ENCODE results near the gene SPR. TPM values are rescaled to one million over a fixed set of nuclear protein-coding genes. Genes with fewer than 3 reads are reported as not detected.
A peak's percentile ranks its signal among the peaks of the same experiment; 100 is the strongest.
"Not testable (repeated sequence)": the region's sequence is repeated elsewhere in the genome, so short reads cannot be mapped to it uniquely, and the experiment has no call there.

The SPR gene
- total RNA-seq, 1 donor from 2014 or later = 64.5 TPM

GRCh38 chr2:72888438-72889202 lies 1.4 kb downstream of the SPR start:
- DNase-seq (ENCODE audit: low spot score) = no peak
- no peak for ATAC-seq

GRCh38 chr2:72889991-72890390 lies 2.8 kb downstream of the SPR start:
- ATAC-seq (no peak), DNase-seq (ENCODE audit: low spot score) (no peak)

- no peak for DNase-seq (ENCODE audit: low spot score)
- ATAC-seq = no peak
These were observed 4.0 kb downstream of the SPR start for GRCh38 chr2:72891091-72891818.

- ATAC-seq = peak; percentile 76
- DNase-seq (ENCODE audit: low spot score) = peak; percentile 75
These were observed 5.4 kb downstream of the SPR start for GRCh38 chr2:72892506-72893173.

GRCh38 chr2:72893594-72894319 lies 6.5 kb downstream of the SPR start:
- ATAC-seq (peak; percentile 64), DNase-seq (ENCODE audit: low spot score) (no peak)

- no peak for ATAC-seq
- no peak for DNase-seq (ENCODE audit: low spot score)
These were observed 7.3 kb downstream of the SPR start for GRCh38 chr2:72894514-72894913.

GRCh38 chr2:72895154-72895553 lies 7.9 kb downstream of the SPR start:
- DNase-seq (ENCODE audit: low spot score) (no peak), ATAC-seq (no peak)

- DNase-seq (ENCODE audit: low spot score) = no peak
These were observed 8.6 kb downstream of the SPR start for GRCh38 chr2:72895759-72896281.

GRCh38 chr2:72896446-72896845 lies 9.2 kb downstream of the SPR start:
- ATAC-seq (no peak), DNase-seq (ENCODE audit: low spot score) (no peak)

More at GRCh38 chr2:72895759-72896281, 8.6 kb downstream of the SPR start:
- ATAC-seq = peak; percentile 10

GRCh38 chr2:72897785-72898584 lies 10.8 kb downstream of the SPR start:
- no peak for DNase-seq (ENCODE audit: low spot score)
- no peak for ATAC-seq

- no peak for DNase-seq (ENCODE audit: low spot score)
- no peak for ATAC-seq
These were observed 11.3 kb downstream of the SPR start for GRCh38 chr2:72898585-72898906.

- no peak for DNase-seq (ENCODE audit: low spot score)
- ATAC-seq = no peak
These were observed 13.1 kb downstream of the SPR start for GRCh38 chr2:72900191-72900825.

GRCh38 chr2:72901426-72901825 lies 14.2 kb downstream of the SPR start:
- ATAC-seq = no peak
- DNase-seq (ENCODE audit: low spot score) = no peak

GRCh38 chr2:72907369-72907768 lies 20.2 kb downstream of the SPR start:
- DNase-seq (ENCODE audit: low spot score); ATAC-seq: not testable (repeated sequence)

- no peak for DNase-seq (ENCODE audit: low spot score)
- ATAC-seq = no peak
These were observed 21.5 kb downstream of the SPR start for GRCh38 chr2:72908741-72909140.

- no peak for ATAC-seq
- no peak for DNase-seq (ENCODE audit: low spot score)
These were observed 24.0 kb downstream of the SPR start for GRCh38 chr2:72911256-72911655.

- no peak for DNase-seq (ENCODE audit: low spot score)
These were observed 26.4 kb downstream of the SPR start for GRCh38 chr2:72913486-72914205.

GRCh38 chr2:72914206-72914559 lies 27.0 kb downstream of the SPR start:
- DNase-seq (ENCODE audit: low spot score) = no peak
- ATAC-seq = no peak

More at GRCh38 chr2:72913486-72914205, 26.4 kb downstream of the SPR start:
- ATAC-seq = no peak
